CD8-positive, alpha-beta memory T cell (primary cell): ENCODE measurements around the gene ATP6V0C. TPM values are rescaled to one million over a fixed set of nuclear protein-coding genes. Genes with fewer than 3 reads are reported as not detected.

Experiments
- CTCF ChIA-PET: fragments of 350-600 bp; sonication (Branson Sonifier 250); formaldehyde crosslinking; loops from one replicate; lab custom pipeline; 2021; ENCODE audit warnings: antibody characterized with exemption; lab: Charles Lee
- POLR2A ChIA-PET: fragments of 350-600 bp; sonication (Branson Sonifier 250); formaldehyde crosslinking; loops from one replicate; lab custom pipeline; 2021; ENCODE audit warnings: antibody characterized with exemption; lab: Charles Lee
- DNase-seq, 5 donors: peaks; one replicate each; pipeline versions ENCODE4 v3.0.0 to v3.0.0-alpha.2; 2020 to 2022; ENCODE audit warnings: mixed read lengths in 1 of 5
- H3K27ac ChIP-seq: one replicate; pipeline ENCODE4 v1.7.0; 2013; ENCODE audit warnings: low read depth, mild to moderate bottlenecking, low read length, moderate library complexity
- H3K27me3 ChIP-seq: 2 replicates; pipeline ENCODE4 v1.7.0; 2013; ENCODE audit warnings: low read length, mild to moderate bottlenecking; ENCODE audit not compliant: insufficient read depth, poor library complexity, severe bottlenecking
- H3K36me3 ChIP-seq: 2 replicates; pipeline ENCODE4 v1.7.0; 2013; ENCODE audit warnings: mild to moderate bottlenecking, low read length, moderate library complexity; ENCODE audit not compliant: insufficient read depth
- H3K4me1 ChIP-seq: 2 replicates; pipeline ENCODE4 v1.7.0; 2013; ENCODE audit warnings: mild to moderate bottlenecking, low read length, moderate library complexity; ENCODE audit not compliant: insufficient read depth
- H3K4me3 ChIP-seq: 2 replicates; pipeline ENCODE4 v1.7.0; 2013; ENCODE audit warnings: mild to moderate bottlenecking, low read length
- H3K9me3 ChIP-seq: 2 replicates; pipeline ENCODE4 v1.7.0; 2013; ENCODE audit warnings: mild to moderate bottlenecking, low read length
- H3K27ac Mint-ChIP-seq, 8 donors: one replicate each; pipeline ENCODE4 v1.8.0; 2020 to 2021; ENCODE audit warnings: mixed read lengths in 8 of 8, mild to moderate bottlenecking in 6 of 8, inconsistent platforms in 3 of 8, moderate library complexity in 3 of 8
- H3K27me3 Mint-ChIP-seq, 2 donors: one replicate each; pipeline ENCODE4 v1.8.0; 2020 to 2021; ENCODE audit warnings: mixed read lengths in 2 of 2, mild to moderate bottlenecking in 1 of 2, moderate library complexity in 1 of 2
- H3K36me3 Mint-ChIP-seq, 3 donors: one replicate each; pipeline ENCODE4 v1.8.0; 2020 to 2021; ENCODE audit warnings: mixed read lengths in 3 of 3, inconsistent platforms in 1 of 3, mild to moderate bottlenecking in 1 of 3
- H3K4me1 Mint-ChIP-seq, 3 donors: one replicate each; pipeline ENCODE4 v1.8.0; 2020 to 2021; ENCODE audit warnings: mixed read lengths in 3 of 3, inconsistent platforms in 1 of 3, mild to moderate bottlenecking in 1 of 3
- H3K4me3 Mint-ChIP-seq, 7 donors: one replicate each; pipeline ENCODE4 v1.8.0; 2020 to 2021; ENCODE audit warnings: mixed read lengths in 7 of 7, mild to moderate bottlenecking in 6 of 7, moderate library complexity in 4 of 7, inconsistent platforms in 2 of 7
- H3K9me3 Mint-ChIP-seq, 5 donors: one replicate each; pipeline ENCODE4 v1.8.0; 2020 to 2022; ENCODE audit warnings: mixed read lengths in 5 of 5, mild to moderate bottlenecking in 3 of 5, moderate library complexity in 2 of 5, inconsistent platforms in 1 of 5
- polyA plus RNA-seq: library from polyadenylated mRNA; unstranded; fragments of 300-500 nt; fragmentation: Illumina TruSeq; gene quantifications from one replicate; pipeline ENCODE4 v1.2.3, GENCODE V29; 2021
- total RNA-seq, 2 experiments: library from RNA; stranded (reverse); gene quantifications; one replicate each; pipeline ENCODE4 v1.2.3, GENCODE V29; 2021

The ATP6V0C gene
- total and polyA plus RNA-seq, 3 experiments from 2014 or later: 101 to 157 (median 154) TPM

DNA sequence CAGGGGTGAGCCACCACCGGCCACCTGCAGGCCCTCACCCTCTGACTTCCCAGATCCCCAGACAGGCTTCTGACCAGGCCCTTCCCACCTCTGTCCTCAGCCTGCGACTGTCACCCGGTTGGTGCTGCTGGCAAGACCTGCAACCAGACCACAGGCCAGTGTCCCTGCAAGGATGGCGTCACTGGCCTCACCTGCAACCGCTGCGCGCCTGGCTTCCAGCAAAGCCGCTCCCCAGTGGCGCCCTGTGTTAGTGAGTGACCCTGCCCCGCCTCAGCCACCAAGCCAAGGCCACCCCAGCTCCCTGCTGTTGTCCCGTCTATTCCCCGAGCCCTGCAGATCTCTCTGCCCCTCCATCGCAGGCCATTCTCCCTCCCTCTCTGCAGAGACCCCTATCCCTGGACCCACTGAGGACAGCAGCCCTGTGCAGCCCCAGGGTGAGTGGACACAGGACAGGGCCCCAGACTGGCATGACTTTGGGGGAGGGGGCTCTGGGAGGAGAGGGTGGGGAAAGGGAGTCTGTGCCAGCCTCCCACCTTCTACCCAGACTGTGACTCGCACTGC is 40.8 kb upstream of the ATP6V0C start:
- Mint-ChIP-seq H3K4me1 (peaks cover 21 to 36% (median 22%) of the 10 kb centered on the region in 3 donors), H3K4me3 (peak overlapping the region; percentile 60 to 91 (median 79)), H3K36me3 (no peaks in the 10 kb centered on the region), H3K27ac (peak overlapping the region in 1 of 8 donors; percentile 62), H3K27me3 (peaks cover 20 to 25% of the 10 kb centered on the region in 2 donors), H3K9me3 (no peaks in the 10 kb centered on the region)
- CTCF ChIA-PET: no interaction called here
- no peak overlapping the region for H3K27ac ChIP-seq
- DNase-seq: no peak
- no peak overlapping the region for H3K4me3 ChIP-seq
- POLR2A ChIA-PET: no interaction called here
- H3K27me3 ChIP-seq: peaks cover 36% of the 10 kb centered on the region
- H3K9me3 ChIP-seq: no peaks in the 10 kb centered on the region
- H3K4me1 ChIP-seq: peaks cover 19% of the 10 kb centered on the region
- no peaks in the 10 kb centered on the region for H3K36me3 ChIP-seq

DNA sequence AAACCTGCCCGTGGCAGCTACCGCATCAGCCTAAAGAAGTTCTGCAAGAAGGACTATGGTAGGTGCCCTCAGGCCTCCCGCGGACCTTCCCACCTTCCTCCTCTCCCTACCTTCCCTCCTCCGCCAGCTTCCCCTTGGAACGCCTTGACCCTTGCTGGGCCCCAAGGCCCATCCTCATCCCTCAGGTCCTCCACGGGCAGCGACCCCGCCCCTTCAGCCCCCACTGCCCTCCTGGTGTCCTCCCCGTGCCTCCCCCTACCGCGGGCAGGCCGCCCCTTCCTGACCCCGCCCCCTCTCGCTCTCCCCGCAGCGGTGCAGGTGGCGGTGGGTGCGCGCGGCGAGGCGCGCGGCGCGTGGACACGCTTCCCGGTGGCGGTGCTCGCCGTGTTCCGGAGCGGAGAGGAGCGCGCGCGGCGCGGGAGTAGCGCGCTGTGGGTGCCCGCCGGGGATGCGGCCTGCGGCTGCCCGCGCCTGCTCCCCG is 40.3 kb upstream of the ATP6V0C start:
- Mint-ChIP-seq H3K9me3 (no peaks in the 10 kb centered on the region), H3K4me1 (peaks cover 20 to 32% (median 22%) of the 10 kb centered on the region in 3 donors), H3K36me3 (no peaks in the 10 kb centered on the region), H3K27me3 (peaks cover 19 to 22% of the 10 kb centered on the region in 2 donors), H3K4me3 (peak overlapping the region; percentile 77 to 91 (median 79)), H3K27ac (peak overlapping the region in 1 of 8 donors; percentile 62)
- Histone ChIP-seq H3K4me3 (no peak overlapping the region), H3K27ac (no peak overlapping the region), H3K27me3 (peaks cover 36% of the 10 kb centered on the region), H3K4me1 (peaks cover 15% of the 10 kb centered on the region), H3K36me3 (no peaks in the 10 kb centered on the region), H3K9me3 (no peaks in the 10 kb centered on the region)
- ChIA-PET POLR2A (no interaction called here), CTCF (interaction anchor here (1.0 kb wide), 1 partner anchor 27 kb away, joined by 3 read pairs; no protein-coding TSS in a partner anchor)
- DNase-seq: peak in 2 of 5 donors; percentile 14 to 43

DNA sequence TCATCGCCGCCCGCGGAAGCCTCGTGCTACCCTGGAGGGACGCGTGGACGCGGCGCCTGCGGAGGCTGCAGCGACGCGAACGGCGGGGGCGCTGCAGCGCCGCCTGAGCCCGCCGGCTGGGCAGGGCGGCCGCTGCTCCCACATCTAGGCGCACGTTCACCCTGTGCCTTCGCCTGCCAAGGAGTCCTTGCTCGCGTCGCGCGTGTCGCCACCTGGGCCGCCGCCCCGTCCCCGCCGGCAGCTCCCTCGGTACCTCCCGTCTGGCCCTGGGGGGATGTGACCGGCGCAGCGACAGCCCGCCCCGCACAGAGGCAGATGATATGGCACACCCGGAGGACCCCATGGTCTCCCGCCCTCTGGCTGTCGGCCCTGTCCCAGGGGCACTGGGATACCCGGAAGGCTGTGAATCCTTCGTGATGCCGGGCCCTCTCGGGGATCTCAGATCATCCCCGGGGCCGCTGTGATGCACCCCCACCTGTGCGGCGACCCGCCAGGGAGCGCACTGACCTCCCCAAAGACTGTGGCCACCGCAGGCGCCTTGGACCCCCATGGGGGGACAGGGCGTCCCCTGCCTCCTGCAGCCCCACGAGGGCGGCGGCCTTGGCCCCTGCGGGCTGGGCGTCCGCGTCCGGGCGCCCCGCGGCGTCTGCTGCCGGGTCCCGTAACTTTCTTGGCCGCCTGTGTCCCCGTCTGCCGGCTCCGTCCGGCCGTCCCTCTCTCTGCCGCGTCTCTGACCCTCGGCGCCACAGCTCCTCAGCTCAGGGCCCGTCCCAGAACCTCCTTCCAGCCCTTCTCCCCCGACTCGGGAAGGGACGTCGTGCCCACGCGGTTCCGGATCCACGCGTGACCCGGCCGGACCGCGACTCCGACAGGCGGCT is 39.5 kb upstream of the ATP6V0C start:
- H3K27me3 Mint-ChIP-seq: peaks cover 18 to 21% of the 10 kb centered on the region in 2 donors
- H3K27ac Mint-ChIP-seq: peak overlapping the region in 1 of 8 donors; percentile 43
- Histone ChIP-seq H3K4me1 (peaks cover 14% of the 10 kb centered on the region), H3K27me3 (peaks cover 33% of the 10 kb centered on the region), H3K27ac (peak overlapping the region; percentile 61), H3K4me3 (peak overlapping the region; percentile 58), H3K9me3 (no peaks in the 10 kb centered on the region), H3K36me3 (no peaks in the 10 kb centered on the region)
- peak overlapping the region; percentile 65 to 88 (median 74) for H3K4me3 Mint-ChIP-seq
- ChIA-PET CTCF (interaction anchor here (0.6 to 1.5 kb wide), 7 partner anchors 13 to 222 kb away, joined by 3 to 7 read pairs (median 3); partner anchors contain the start of gene TEDC2), POLR2A (interaction anchor here (0.6 to 0.7 kb wide), 2 partner anchors 13 to 47 kb away, joined by 3 read pairs; no protein-coding TSS in a partner anchor)
- peak; percentile 44 to 74 (median 63) for DNase-seq
- H3K9me3 Mint-ChIP-seq: no peaks in the 10 kb centered on the region
- H3K4me1 Mint-ChIP-seq: peaks cover 20 to 30% (median 22%) of the 10 kb centered on the region in 3 donors
- H3K36me3 Mint-ChIP-seq: no peaks in the 10 kb centered on the region

DNA sequence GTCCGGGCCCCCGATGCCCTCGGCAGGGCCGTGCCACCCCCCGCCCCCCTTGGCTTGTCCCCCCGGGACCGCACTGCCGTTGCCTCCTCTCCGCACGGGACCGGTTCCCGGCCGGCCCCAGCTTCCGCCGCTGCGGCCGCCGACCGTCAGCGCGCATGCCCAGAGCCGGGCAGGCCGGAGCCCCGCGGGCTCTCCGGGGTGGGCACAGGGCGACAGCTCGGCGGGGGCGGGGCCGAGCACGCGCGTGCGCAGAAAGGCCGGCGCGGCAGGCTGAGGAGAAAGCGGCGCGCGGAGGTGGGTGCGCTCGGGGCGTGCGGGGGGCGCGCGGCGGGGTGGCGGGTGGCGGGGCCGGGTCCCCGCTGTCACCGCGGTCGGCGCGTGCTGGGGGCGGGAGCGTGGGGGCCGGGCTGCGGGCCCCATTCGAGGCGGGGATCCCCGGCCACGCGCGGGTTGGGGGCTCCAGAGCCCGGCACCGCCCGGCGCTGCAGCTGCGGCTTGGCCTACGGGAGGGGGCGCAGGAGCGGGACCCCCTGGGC is 38.8 kb upstream of the ATP6V0C start, which contains the start of gene TBC1D24:
Gene TBC1D24, plus strand, starts transcription at position 251 of the 536 bp plus-strand sequence. CDS start 21,022 bp downstream, outside the sequence.
- Mint-ChIP-seq H3K4me3 (peak within 1 kb of the TSS; percentile 72 to 88 (median 79)), H3K27me3 (peaks cover 13 to 15% of the 10 kb centered on the region in 2 donors), H3K36me3 (no peaks in the 10 kb centered on the region), H3K9me3 (no peaks in the 10 kb centered on the region), H3K4me1 (peaks cover 20 to 25% (median 22%) of the 10 kb centered on the region in 3 donors), H3K27ac (peak within 1 kb of the TSS in 4 of 8 donors; percentile 4 to 81 (median 30))
- peak within 1 kb of the TSS; percentile 58 for H3K4me3 ChIP-seq
- peaks cover 26% of the 10 kb centered on the region for H3K27me3 ChIP-seq
- ChIA-PET POLR2A (interaction anchor here (0.6 to 0.7 kb wide), 2 partner anchors 13 to 46 kb away, joined by 3 read pairs; no protein-coding TSS in a partner anchor), CTCF (interaction anchor here (1.0 to 1.5 kb wide), 6 partner anchors 12 to 222 kb away, joined by 3 to 7 read pairs (median 4); partner anchors contain the start of gene TEDC2)
- H3K36me3 ChIP-seq: no peaks in the 10 kb centered on the region
- peak; percentile 73 to 87 (median 74) for DNase-seq
- H3K4me1 ChIP-seq: peaks cover 14% of the 10 kb centered on the region
- H3K27ac ChIP-seq: peak within 1 kb of the TSS; percentile 61
- no peaks in the 10 kb centered on the region for H3K9me3 ChIP-seq

DNA sequence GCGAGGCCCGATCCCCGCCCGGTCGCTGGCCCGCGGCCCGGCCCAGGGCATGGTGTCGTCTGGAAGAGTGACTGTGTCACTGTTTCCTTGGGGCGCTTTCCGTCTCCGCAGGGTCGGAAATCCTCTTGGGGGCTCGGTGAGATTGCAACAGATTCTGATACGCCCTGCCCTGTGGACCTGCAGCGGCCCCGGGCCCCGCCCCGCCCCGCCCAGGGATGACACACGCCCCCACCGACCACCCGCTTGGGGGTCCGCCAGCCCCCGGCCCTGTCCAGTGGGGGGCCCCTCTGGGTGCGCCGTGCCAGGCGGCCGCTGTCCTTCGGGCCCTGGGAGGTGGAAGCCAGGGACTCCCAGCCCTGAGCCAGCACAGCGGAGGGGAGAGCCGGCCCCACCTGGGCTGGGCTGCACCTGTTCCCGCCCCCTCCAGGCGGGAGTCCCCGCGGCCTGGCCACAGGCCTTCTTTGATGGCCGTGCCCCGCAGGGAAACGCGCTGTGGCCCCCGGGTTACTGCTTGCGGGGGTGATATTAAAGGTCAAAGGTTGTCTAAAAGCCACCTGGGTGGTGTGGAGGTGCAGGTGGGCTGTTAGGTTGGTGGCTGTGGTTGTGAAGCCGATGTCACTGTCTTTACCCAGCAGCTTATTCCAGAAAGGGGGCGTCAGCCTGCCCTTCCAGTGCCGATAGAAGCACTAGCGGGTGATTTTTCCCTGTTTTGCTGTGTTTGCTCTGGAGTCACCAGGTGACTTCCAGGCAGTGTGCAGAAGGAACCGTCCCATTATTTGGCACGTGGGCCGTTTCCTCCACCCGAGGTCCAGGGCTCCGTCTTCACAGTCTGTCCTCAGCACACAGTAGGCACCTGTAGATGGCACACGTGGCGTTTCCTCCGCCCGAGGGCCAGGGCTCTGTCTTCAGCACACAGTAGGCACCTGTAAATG is 38.1 kb upstream of the ATP6V0C start:
- CTCF ChIA-PET: interaction anchor here (1.0 to 1.5 kb wide), 4 partner anchors 11 to 223 kb away, joined by 3 to 6 read pairs (median 4); no protein-coding TSS in a partner anchor
- peak; percentile 20 to 61 (median 36) for DNase-seq
- peak overlapping the region; percentile 41 for H3K4me3 ChIP-seq
- POLR2A ChIA-PET: no interaction called here
- no peak overlapping the region for H3K27ac ChIP-seq
- peaks cover 19% of the 10 kb centered on the region for H3K27me3 ChIP-seq
- H3K36me3 ChIP-seq: no peaks in the 10 kb centered on the region
- Mint-ChIP-seq H3K4me1 (peaks cover 20 to 22% (median 22%) of the 10 kb centered on the region in 3 donors), H3K4me3 (peak overlapping the region; percentile 66 to 86 (median 79)), H3K9me3 (no peaks in the 10 kb centered on the region), H3K27ac (peak overlapping the region in 4 of 8 donors; percentile 4 to 81 (median 30)), H3K27me3 (peaks cover 6 to 7% of the 10 kb centered on the region in 2 donors), H3K36me3 (peaks cover 0 to 2% (median 0%) of the 10 kb centered on the region in 3 donors)
- no peaks in the 10 kb centered on the region for H3K9me3 ChIP-seq
- peaks cover 14% of the 10 kb centered on the region for H3K4me1 ChIP-seq

DNA sequence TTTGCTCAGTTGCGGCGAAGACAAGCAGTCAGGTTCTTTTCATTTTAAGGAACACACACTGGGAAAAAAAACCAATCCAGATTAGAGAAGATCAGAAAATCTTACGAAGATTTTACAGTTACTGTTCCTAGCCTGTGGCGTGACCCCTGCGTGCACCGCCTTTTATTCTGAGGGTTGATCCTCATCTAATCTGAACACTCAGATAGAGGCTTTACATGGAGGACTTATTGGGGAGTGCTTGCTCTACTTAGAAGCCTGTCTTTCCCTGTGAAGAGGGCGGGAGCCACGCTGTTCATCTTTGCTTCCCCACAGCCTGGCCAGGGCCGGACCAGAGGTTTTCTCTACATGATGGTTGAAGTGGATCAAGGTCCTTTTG is 37.4 kb upstream of the ATP6V0C start:
- ChIA-PET CTCF (no interaction called here), POLR2A (no interaction called here)
- H3K27ac Mint-ChIP-seq: peak overlapping the region in 4 of 8 donors; percentile 4 to 43 (median 22)
- Histone ChIP-seq H3K27me3 (peaks cover 17% of the 10 kb centered on the region), H3K4me1 (peaks cover 14% of the 10 kb centered on the region), H3K9me3 (no peaks in the 10 kb centered on the region), H3K36me3 (no peaks in the 10 kb centered on the region), H3K4me3 (no peak overlapping the region), H3K27ac (no peak overlapping the region)
- peaks cover 6 to 7% of the 10 kb centered on the region in 2 donors for H3K27me3 Mint-ChIP-seq
- H3K4me3 Mint-ChIP-seq: peak overlapping the region; percentile 58 to 84 (median 75)
- H3K4me1 Mint-ChIP-seq: peaks cover 20 to 22% (median 22%) of the 10 kb centered on the region in 3 donors
- DNase-seq: no peak
- H3K36me3 Mint-ChIP-seq: peaks cover 0 to 2% (median 0%) of the 10 kb centered on the region in 3 donors
- H3K9me3 Mint-ChIP-seq: no peaks in the 10 kb centered on the region
